ENCODE measurements around the gene TMEM94.

DNA sequence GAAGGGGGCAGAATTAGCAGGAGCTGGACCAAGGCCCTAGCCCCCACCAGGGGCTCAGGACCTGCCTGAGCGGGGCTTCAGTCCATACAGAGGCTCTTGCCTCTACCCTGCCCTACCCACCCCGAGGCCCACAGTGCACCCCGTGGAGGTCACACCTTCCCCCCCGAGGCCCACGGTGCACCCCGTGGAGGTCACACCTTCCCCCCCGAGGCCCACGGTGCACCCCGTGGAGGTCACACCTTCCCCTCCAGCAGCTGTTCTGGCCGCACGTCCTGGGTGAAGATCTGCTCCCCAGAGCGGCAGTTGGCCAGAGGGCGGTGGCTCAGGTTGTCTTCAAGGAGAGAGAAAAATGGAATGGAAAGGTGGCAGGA is 47.5 kb downstream of the TMEM94 start:
- TF ChIP-seq, protein P1, sequence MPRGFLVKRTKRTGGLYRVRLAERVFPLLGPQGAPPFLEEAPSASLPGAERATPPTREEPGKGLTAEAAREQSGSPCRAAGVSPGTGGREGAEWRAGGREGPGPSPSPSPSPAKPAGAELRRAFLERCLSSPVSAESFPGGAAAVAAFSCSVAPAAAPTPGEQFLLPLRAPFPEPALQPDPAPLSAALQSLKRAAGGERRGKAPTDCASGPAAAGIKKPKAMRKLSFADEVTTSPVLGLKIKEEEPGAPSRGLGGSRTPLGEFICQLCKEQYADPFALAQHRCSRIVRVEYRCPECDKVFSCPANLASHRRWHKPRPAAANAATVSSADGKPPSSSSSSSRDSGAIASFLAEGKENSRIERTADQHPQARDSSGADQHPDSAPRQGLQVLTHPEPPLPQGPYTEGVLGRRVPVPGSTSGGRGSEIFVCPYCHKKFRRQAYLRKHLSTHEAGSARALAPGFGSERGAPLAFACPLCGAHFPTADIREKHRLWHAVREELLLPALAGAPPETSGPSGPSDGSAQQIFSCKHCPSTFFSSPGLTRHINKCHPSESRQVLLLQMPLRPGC (tag by site-specific recombination; IDR thresholded peaks at IDR 0.05) = no peak
- TF ChIP-seq, protein P2, sequence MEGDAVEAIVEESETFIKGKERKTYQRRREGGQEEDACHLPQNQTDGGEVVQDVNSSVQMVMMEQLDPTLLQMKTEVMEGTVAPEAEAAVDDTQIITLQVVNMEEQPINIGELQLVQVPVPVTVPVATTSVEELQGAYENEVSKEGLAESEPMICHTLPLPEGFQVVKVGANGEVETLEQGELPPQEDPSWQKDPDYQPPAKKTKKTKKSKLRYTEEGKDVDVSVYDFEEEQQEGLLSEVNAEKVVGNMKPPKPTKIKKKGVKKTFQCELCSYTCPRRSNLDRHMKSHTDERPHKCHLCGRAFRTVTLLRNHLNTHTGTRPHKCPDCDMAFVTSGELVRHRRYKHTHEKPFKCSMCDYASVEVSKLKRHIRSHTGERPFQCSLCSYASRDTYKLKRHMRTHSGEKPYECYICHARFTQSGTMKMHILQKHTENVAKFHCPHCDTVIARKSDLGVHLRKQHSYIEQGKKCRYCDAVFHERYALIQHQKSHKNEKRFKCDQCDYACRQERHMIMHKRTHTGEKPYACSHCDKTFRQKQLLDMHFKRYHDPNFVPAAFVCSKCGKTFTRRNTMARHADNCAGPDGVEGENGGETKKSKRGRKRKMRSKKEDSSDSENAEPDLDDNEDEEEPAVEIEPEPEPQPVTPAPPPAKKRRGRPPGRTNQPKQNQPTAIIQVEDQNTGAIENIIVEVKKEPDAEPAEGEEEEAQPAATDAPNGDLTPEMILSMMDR (tag by site-specific recombination; IDR thresholded peaks at IDR 0.05) = no peak
- TF ChIP-seq ZNF747 (tag by site-specific recombination; IDR thresholded peaks at IDR 0.05) (no peak), PRDM1 (tag by site-specific recombination; IDR thresholded peaks at IDR 0.05) (no peak), ZNF140 (tag by site-specific recombination; IDR thresholded peaks at IDR 0.05) (no peak), ZNF133 (tag by site-specific recombination; IDR thresholded peaks at IDR 0.05) (no peak), BCL11A (tag by site-specific recombination; IDR thresholded peaks at IDR 0.05; ENCODE audit: low read depth) (no peak), ZNF274 (IDR thresholded peaks at IDR 0.05; ENCODE audit: low read length) (no peak), ZNF274 (tag by site-specific recombination; IDR thresholded peaks at IDR 0.05; ENCODE audit: borderline replicate concordance) (no peak), ZNF660 (tag by site-specific recombination; IDR thresholded peaks at IDR 0.05) (no peak), SETDB1 (IDR thresholded peaks at IDR 0.05; ENCODE audit: insufficient read length, low read length) (no peak), ZNF350 (tag by site-specific recombination; IDR thresholded peaks at IDR 0.05) (no peak), ZNF561 (tag by site-specific recombination; IDR thresholded peaks at IDR 0.05; ENCODE audit: borderline replicate concordance) (no peak)
- TF ChIP-seq, protein P3, sequence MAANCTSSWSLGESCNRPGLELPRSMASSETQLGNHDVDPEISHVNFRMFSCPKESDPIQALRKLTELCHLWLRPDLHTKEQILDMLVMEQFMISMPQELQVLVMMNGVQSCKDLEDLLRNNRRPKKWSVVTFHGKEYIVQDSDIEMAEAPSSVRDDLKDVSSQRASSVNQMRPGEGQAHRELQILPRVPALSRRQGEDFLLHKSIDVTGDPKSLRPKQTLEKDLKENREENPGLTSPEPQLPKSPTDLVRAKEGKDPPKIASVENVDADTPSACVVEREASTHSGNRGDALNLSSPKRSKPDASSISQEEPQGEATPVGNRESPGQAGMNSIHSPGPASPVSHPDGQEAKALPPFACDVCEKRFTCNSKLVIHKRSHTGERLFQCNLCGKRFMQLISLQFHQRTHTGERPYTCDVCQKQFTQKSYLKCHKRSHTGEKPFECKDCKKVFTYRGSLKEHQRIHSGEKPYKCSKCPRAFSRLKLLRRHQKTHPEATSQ (tag by site-specific recombination; IDR thresholded peaks at IDR 0.05) = no peak
- TF ChIP-seq, protein P4, sequence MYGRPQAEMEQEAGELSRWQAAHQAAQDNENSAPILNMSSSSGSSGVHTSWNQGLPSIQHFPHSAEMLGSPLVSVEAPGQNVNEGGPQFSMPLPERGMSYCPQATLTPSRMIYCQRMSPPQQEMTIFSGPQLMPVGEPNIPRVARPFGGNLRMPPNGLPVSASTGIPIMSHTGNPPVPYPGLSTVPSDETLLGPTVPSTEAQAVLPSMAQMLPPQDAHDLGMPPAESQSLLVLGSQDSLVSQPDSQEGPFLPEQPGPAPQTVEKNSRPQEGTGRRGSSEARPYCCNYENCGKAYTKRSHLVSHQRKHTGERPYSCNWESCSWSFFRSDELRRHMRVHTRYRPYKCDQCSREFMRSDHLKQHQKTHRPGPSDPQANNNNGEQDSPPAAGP (tag by site-specific recombination; IDR thresholded peaks at IDR 0.05) = no peak
